A673 (cell line): ENCODE measurements around the gene BHLHE23.

Source experiments
- EZH2 ChIP-seq: fragments of 200-600 bp; sonication (generic); IDR thresholded peaks from 2 replicates; pipeline ENCODE4 v1.6.1; 2017; ENCODE audit warnings: borderline replicate concordance, low read depth, mild to moderate bottlenecking, mixed read lengths, antibody characterized with exemption, low read length; ENCODE audit not compliant: poor library complexity, severe bottlenecking
- TF ChIP-seq, protein P1 (sequence below): fragments of 300-800, 200-600 bp; sonication (generic); conservative IDR thresholded peaks from 2 replicates; pipeline ENCODE4 v1.5.1; 2017; ENCODE audit warnings: low read depth, mild to moderate bottlenecking, antibody characterized with exemption, low read length, moderate library complexity, mixed read lengths

GRCh38 chr20:63014287-63014686, 7.5 kb upstream of the BHLHE23 start:
- no peak for TF ChIP-seq EZH2
- TF ChIP-seq, protein P1, sequence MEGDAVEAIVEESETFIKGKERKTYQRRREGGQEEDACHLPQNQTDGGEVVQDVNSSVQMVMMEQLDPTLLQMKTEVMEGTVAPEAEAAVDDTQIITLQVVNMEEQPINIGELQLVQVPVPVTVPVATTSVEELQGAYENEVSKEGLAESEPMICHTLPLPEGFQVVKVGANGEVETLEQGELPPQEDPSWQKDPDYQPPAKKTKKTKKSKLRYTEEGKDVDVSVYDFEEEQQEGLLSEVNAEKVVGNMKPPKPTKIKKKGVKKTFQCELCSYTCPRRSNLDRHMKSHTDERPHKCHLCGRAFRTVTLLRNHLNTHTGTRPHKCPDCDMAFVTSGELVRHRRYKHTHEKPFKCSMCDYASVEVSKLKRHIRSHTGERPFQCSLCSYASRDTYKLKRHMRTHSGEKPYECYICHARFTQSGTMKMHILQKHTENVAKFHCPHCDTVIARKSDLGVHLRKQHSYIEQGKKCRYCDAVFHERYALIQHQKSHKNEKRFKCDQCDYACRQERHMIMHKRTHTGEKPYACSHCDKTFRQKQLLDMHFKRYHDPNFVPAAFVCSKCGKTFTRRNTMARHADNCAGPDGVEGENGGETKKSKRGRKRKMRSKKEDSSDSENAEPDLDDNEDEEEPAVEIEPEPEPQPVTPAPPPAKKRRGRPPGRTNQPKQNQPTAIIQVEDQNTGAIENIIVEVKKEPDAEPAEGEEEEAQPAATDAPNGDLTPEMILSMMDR: no peak
